Caco-2 (cell line): ENCODE measurements around the gene GDI1. TPM values are rescaled to one million over a fixed set of nuclear protein-coding genes. Genes with fewer than 3 reads are reported as not detected.

ENCODE experiments used
- BruUV-seq: library from RNA; stranded (reverse); fragments of 400-500 nt; replicated peaks from 2 replicates; lab custom pipeline; 2021; lab: Mats Ljungman, UMichigan
- CTCF ChIA-PET: fragments of 300-600 bp; sonication (Branson Sonifier 250); formaldehyde crosslinking; loops from one replicate; lab custom pipeline; 2022; ENCODE audit warnings: antibody characterized with exemption; lab: Charles Lee
- POLR2A ChIA-PET: fragments of 300-600 bp; sonication (Branson Sonifier 250); formaldehyde crosslinking; loops from one replicate; lab custom pipeline; 2022; ENCODE audit warnings: antibody characterized with exemption; lab: Charles Lee
- DNase-seq, 2 experiments: peaks; one replicate each; pipeline versions ENCODE4 v3.0.0 to v3.0.0-alpha.2; 2020 to 2022
- H3K27me3 ChIP-seq: replicated peaks from 2 replicates; pipeline ENCODE4 v1.6.0; 2011; ENCODE audit warnings: low read length; ENCODE audit not compliant: control insufficient read depth, insufficient read depth
- H3K36me3 ChIP-seq: 2 replicates; pipeline ENCODE4 v1.5.1; 2011; ENCODE audit warnings: low read length; ENCODE audit not compliant: control insufficient read depth, insufficient read depth
- H3K4me1 ChIP-seq: fragments of 250-450 bp; sonication (Bioruptor Pico); 2 replicates; pipeline ENCODE4 v1.5.1; 2020; ENCODE audit warnings: mild to moderate bottlenecking
- H3K4me3 ChIP-seq: 2 replicates; pipeline ENCODE4 v1.5.1; 2011; ENCODE audit warnings: low read depth, mild to moderate bottlenecking, control low read depth, low read length
- H3K9me3 ChIP-seq: fragments of 250-450 bp; sonication (Bioruptor Pico); 2 replicates; pipeline ENCODE4 v1.5.1; 2020; ENCODE audit warnings: mild to moderate bottlenecking, moderate library complexity
- H3K27ac Mint-ChIP-seq: one replicate; pipeline ENCODE4 v1.8.0; 2022; ENCODE audit warnings: mixed read lengths; ENCODE audit not compliant: unreplicated experiment
- H3K27me3 Mint-ChIP-seq: one replicate; pipeline ENCODE4 v1.8.0; 2022; ENCODE audit warnings: mixed read lengths; ENCODE audit not compliant: insufficient read depth, unreplicated experiment
- H3K36me3 Mint-ChIP-seq: one replicate; pipeline ENCODE4 v1.8.0; 2022; ENCODE audit warnings: mild to moderate bottlenecking, mixed read lengths; ENCODE audit not compliant: insufficient read depth, unreplicated experiment
- H3K4me1 Mint-ChIP-seq: one replicate; pipeline ENCODE4 v1.8.0; 2022; ENCODE audit warnings: low read depth, mixed read lengths; ENCODE audit not compliant: unreplicated experiment
- H3K4me3 Mint-ChIP-seq: one replicate; pipeline ENCODE4 v1.8.0; 2022; ENCODE audit warnings: mild to moderate bottlenecking, moderate library complexity, mixed read lengths; ENCODE audit not compliant: unreplicated experiment
- H3K9me3 Mint-ChIP-seq: one replicate; pipeline ENCODE4 v1.8.0; 2022; ENCODE audit warnings: mixed read lengths; ENCODE audit not compliant: unreplicated experiment
- intact Hi-C: fragments of 100-400 bp; cut with micrococcal nuclease; formaldehyde crosslinking; loops from one replicate; pipeline ENCODE4 v1.10.0; 2022; ENCODE audit not compliant: unreplicated experiment
- total RNA-seq: library from RNA; stranded (reverse); gene quantifications from 2 replicates; pipeline ENCODE4 v1.2.3, GENCODE V29; 2022
- TF ChIP-seq, protein P1 (sequence below), 2 experiments: fragments of 200-600 bp in 1 of 2; IDR thresholded peaks; 1 replicate in 1 of 2; 2 replicates in 1 of 2; pipeline versions ENCODE4 v1.5.1 to v1.8.0; 2011 to 2022; ENCODE audit warnings: antibody characterized with exemption in 1 of 2, control low read depth in 1 of 2, inconsistent platforms in 1 of 2, low read depth in 1 of 2, low read length in 1 of 2, mild to moderate bottlenecking in 1 of 2, moderate library complexity in 1 of 2; ENCODE audit not compliant: insufficient read depth in 1 of 2, severe bottlenecking in 1 of 2, unreplicated experiment in 1 of 2

The GDI1 gene
- total RNA-seq, 1 experiment from 2014 or later, result 68.7 TPM

DNA sequence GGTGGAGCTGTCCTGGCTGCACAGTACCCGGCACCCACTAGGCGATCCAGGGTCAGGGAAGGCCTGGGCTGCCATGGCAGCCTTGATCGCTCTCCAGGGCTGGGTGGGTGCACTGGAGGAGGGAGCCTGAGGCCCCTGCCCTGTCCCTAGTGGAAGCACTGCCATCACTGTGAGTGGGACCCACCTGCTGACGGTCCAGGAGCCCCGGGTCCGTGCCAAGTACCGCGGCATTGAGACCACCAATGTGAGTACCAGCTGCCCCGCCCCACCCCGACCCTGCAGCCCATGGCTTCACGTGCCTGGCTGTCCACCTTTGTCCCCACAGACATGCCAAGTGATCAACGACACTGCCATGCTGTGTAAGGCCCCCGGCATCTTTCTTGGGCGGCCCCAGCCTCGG, 30.0 kb downstream of the GDI1 start:
- POLR2A ChIA-PET, result no interaction called here
- no peak overlapping the region for H3K4me3 ChIP-seq
- no peaks in the 10 kb centered on the region for H3K27me3 ChIP-seq
- H3K9me3 ChIP-seq, result no peaks in the 10 kb centered on the region
- H3K36me3 ChIP-seq, result no peaks in the 10 kb centered on the region; the same call in 1 of the 2 replicates
- no peak for DNase-seq
- CTCF ChIA-PET, result no interaction called here
- TF ChIP-seq, protein P1, sequence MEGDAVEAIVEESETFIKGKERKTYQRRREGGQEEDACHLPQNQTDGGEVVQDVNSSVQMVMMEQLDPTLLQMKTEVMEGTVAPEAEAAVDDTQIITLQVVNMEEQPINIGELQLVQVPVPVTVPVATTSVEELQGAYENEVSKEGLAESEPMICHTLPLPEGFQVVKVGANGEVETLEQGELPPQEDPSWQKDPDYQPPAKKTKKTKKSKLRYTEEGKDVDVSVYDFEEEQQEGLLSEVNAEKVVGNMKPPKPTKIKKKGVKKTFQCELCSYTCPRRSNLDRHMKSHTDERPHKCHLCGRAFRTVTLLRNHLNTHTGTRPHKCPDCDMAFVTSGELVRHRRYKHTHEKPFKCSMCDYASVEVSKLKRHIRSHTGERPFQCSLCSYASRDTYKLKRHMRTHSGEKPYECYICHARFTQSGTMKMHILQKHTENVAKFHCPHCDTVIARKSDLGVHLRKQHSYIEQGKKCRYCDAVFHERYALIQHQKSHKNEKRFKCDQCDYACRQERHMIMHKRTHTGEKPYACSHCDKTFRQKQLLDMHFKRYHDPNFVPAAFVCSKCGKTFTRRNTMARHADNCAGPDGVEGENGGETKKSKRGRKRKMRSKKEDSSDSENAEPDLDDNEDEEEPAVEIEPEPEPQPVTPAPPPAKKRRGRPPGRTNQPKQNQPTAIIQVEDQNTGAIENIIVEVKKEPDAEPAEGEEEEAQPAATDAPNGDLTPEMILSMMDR (IDR thresholded peaks at IDR 0.05; ENCODE audit: insufficient read depth in 1 of 2, low read depth in 1 of 2, low read length in 1 of 2, severe bottlenecking in 1 of 2, unreplicated experiment in 1 of 2), result no peak
- H3K4me3 Mint-ChIP-seq, result no peak overlapping the region
- no TSS peak for BruUV-seq
- H3K4me1 ChIP-seq, result no peaks in the 10 kb centered on the region
- H3K36me3 Mint-ChIP-seq, result peaks cover 6% of the 10 kb centered on the region
- H3K27me3 Mint-ChIP-seq, result no peaks in the 10 kb centered on the region
- no peaks in the 10 kb centered on the region for H3K4me1 Mint-ChIP-seq
- H3K27ac Mint-ChIP-seq, result no peak overlapping the region
- H3K9me3 Mint-ChIP-seq, result no peaks in the 10 kb centered on the region
- intact Hi-C loops, result no loop called here

DNA sequence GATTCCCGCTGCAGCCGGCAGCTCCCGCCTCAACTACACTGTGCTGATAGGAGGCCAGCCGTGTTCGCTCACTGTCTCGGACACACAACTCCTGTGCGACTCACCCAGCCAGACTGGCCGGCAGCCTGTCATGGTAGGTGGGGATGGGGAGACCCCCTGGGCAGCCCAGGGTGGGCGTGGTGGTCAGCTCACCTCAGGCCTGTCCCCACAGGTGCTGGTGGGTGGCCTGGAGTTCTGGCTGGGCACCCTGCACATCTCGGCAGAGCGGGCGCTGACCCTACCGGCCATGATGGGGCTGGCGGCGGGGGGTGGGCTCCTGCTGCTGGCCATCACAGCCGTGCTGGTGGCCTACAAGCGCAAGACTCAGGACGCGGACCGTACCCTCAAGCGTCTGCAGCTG, 30.6 kb downstream of the GDI1 start:
- H3K4me3 Mint-ChIP-seq, result no peak overlapping the region
- Histone ChIP-seq H3K36me3 (no peaks in the 10 kb centered on the region; the same call in 1 of the 2 replicates), H3K4me3 (no peak overlapping the region), H3K9me3 (no peaks in the 10 kb centered on the region), H3K27me3 (no peaks in the 10 kb centered on the region), H3K4me1 (no peaks in the 10 kb centered on the region)
- TF ChIP-seq, protein P1 (IDR thresholded peaks at IDR 0.05; ENCODE audit: insufficient read depth in 1 of 2, low read depth in 1 of 2, low read length in 1 of 2, severe bottlenecking in 1 of 2, unreplicated experiment in 1 of 2), result no peak
- ChIA-PET POLR2A (no interaction called here), CTCF (no interaction called here)
- no peak for DNase-seq
- no TSS peak for BruUV-seq
- H3K9me3 Mint-ChIP-seq, result no peaks in the 10 kb centered on the region
- peaks cover 4% of the 10 kb centered on the region for H3K36me3 Mint-ChIP-seq
- H3K27me3 Mint-ChIP-seq, result no peaks in the 10 kb centered on the region
- no peak overlapping the region for H3K27ac Mint-ChIP-seq
- intact Hi-C loops, result no loop called here
- H3K4me1 Mint-ChIP-seq, result no peaks in the 10 kb centered on the region

DNA sequence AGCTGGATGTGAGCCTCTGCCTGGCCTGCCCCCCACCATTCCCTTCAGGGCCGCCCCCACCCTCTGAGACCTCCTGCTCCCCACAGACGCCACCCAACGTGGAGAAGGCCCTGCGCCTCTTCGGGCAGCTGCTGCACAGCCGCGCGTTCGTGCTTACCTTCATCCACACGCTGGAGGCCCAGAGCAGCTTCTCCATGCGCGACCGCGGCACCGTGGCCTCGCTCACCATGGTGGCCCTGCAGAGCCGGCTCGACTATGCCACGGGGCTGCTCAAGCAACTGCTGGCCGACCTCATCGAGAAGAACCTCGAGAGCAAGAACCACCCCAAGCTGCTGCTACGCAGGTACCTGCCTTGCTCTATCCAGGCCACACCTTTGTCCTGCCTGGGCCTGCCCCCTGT, 31.3 kb downstream of the GDI1 start:
- no peaks in the 10 kb centered on the region; the same call in 1 of the 2 replicates for H3K36me3 ChIP-seq
- intact Hi-C loops, result no loop called here
- Mint-ChIP-seq H3K36me3 (peaks cover 4% of the 10 kb centered on the region), H3K27ac (no peak overlapping the region), H3K27me3 (no peaks in the 10 kb centered on the region), H3K4me3 (no peak overlapping the region), H3K4me1 (no peaks in the 10 kb centered on the region), H3K9me3 (no peaks in the 10 kb centered on the region)
- DNase-seq, result no peak
- POLR2A ChIA-PET, result no interaction called here
- no peak overlapping the region for H3K4me3 ChIP-seq
- H3K9me3 ChIP-seq, result no peaks in the 10 kb centered on the region
- H3K27me3 ChIP-seq, result no peaks in the 10 kb centered on the region
- no peaks in the 10 kb centered on the region for H3K4me1 ChIP-seq
- CTCF ChIA-PET, result no interaction called here
- TF ChIP-seq, protein P1 (IDR thresholded peaks at IDR 0.05; ENCODE audit: insufficient read depth in 1 of 2, low read depth in 1 of 2, low read length in 1 of 2, severe bottlenecking in 1 of 2, unreplicated experiment in 1 of 2), result no peak
- BruUV-seq, result no TSS peak
